GM18520 (cell line): ENCODE data around the gene ZGLP1.
A peak's percentile ranks its signal among the peaks of the same experiment; 100 is the strongest.
"Not testable (repeated sequence)": the region's sequence is repeated elsewhere in the genome, so short reads cannot be mapped to it uniquely, and the experiment has no call there.

Experiments used
- ATAC-seq: cut with Tn5 transposase; IDR thresholded peaks from one replicate; pipeline ENCODE4 v1.9.1; 2021; ENCODE audit not compliant: unreplicated experiment

Gene ZGLP1

DNA sequence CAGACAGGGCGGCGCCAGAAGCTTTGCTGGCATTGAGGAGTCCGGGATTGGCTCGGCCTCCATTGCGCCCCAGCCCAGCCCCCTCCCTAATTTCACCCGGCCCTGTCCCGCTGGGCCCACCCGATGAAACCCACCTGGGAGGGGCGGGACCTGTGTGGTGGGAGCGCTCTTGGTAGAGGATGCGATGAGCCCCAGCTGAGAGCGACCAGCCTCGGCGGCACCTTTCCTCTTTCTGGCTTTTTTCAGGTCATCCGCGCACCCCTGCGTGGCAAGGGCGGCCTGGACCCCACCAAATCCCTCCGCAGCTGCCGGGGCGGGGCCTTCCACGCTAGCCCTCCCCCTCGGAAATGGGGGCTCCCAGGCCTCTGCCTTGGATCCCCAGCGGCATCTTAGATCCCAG lies at the start of gene ZGLP1:
ZGLP1 (minus strand) TSS at position 393 of the 400 bp plus-strand sequence.
- no peak for ATAC-seq

- ATAC-seq = no peak
Observed at GRCh38 chr19:10356431-10356830, 46.8 kb upstream of the ZGLP1 start.

DNA sequence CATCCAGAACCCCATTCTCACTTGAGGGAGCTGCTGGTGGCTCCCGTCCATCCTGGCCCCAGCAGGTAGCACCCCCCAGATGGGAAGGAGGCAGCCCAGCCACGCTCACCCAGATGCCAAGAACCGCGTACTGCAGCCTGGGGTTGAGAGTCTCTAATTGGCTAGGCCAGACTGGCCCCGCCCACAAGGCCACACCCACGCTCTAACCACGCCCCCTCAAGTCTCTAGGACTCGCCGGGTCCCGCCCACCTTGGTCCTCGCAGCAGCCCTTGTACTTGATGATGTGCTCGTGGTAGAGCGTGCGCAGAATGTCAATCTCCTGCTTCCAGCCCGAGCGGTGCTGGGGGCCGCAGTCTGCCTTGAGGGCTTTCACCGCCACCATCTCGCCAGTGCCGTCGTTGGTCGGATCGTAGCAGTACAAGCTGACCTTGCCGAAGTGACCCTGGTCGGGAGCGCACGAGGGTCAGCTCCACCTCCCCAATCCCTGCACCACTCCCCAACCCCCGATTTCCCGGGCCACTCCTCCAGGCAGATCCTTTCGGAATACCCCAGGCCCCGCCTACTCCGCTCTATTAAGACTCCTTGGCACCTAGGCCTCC lies 44.3 kb upstream of the ZGLP1 start:
- ATAC-seq = no peak

DNA sequence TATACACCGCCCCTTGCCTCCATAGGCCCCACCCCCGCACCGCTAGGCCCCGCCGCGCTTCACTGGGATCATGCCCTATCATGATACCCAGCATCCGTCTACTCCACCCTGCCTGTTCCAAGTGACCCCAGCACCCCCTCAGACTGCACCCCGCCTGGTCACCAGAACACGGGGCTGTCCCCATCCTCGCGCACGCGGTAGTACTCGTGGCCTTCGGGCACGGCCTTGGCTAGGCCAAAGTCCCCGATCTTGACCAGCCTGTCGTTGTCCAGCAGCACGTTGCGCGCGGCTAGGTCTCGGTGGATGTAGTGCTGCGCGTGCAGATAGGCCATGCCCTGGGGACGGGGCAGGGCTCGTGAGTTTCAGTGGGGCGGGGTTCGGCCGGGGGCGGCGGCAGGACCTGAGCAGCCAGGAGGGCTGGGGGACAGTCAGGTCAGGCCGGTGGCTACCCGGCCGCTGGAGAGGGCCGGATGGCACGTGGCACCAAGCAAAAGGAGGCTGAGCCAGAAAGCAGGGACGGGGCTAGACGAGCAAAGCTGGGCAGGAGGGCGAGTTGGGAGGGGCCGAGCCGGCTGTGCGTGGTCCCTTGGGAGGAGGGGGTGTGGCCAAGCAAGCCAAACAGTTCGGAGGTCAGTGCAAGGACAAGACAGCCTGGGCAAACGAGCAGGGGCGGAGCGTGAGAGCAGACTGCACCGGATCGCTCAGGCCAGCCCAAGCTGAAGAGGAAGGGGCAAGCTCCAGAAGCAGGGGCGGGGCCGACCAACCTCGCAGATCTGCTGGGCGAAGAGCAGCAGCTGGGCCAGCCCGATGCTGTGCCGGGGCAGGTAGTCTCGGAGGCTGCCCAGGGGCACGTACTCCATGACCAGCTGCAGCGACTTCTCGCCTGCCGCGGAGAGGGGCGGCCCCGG lies 43.4 kb upstream of the ZGLP1 start:
- no peak for ATAC-seq

- ATAC-seq = no peak
Observed at GRCh38 chr19:10346509-10346908, 36.9 kb upstream of the ZGLP1 start.

- no peak for ATAC-seq
Observed at GRCh38 chr19:10344780-10345179, 35.2 kb upstream of the ZGLP1 start.

- ATAC-seq = no peak
Observed at GRCh38 chr19:10343495-10343894, 33.9 kb upstream of the ZGLP1 start.

DNA sequence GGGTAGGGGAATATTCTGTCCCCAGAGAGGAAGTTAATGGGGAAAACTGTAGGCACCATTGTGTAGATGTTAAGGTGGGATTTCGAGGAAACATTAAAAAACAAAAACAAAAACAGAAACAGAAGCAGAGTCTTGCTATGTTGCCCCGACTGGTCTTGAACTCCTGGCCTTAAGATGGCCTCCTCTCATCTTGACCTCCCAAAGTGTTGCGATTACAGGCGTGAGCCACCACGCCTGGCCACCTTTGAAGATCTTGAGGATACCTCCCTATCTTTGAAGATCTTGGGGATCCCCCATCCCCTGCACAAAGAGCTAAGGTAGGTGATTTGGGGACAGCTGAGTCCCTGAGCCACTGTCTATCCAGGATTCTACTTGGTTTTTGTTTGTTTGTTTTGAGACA lies 30.4 kb upstream of the ZGLP1 start:
- no peak for ATAC-seq

- peak; percentile 77 for ATAC-seq
Observed at GRCh38 chr19:10339380-10339960, 29.9 kb upstream of the ZGLP1 start, which contains the start of gene ICAM3. TSS of gene ICAM3 (minus strand) at chr19:10339624. CDS start at chr19:10339614, 10 bp downstream.

- ATAC-seq = no peak
Observed at GRCh38 chr19:10338940-10339339, 29.3 kb upstream of the ZGLP1 start.

DNA sequence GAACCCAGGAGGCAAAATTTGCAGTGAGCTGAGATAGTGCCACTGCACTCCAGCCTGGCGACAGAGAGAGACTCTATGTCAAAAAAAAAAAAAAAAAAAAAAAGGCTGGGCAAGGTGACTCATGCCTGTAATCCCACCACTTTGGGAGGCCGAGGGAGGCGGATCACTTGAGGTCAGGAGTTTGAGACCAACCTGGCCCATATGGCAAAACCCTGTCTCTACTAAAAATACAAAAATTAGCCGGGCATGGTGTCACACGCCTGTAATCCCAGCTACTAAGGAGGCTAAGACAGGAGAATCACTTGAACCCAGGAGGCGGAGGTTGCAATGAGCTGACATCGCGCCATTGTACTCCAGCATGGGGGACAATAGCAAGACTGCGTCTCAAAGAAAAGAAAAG lies 27.1 kb upstream of the ZGLP1 start:
- not testable (repeated sequence) for ATAC-seq

DNA sequence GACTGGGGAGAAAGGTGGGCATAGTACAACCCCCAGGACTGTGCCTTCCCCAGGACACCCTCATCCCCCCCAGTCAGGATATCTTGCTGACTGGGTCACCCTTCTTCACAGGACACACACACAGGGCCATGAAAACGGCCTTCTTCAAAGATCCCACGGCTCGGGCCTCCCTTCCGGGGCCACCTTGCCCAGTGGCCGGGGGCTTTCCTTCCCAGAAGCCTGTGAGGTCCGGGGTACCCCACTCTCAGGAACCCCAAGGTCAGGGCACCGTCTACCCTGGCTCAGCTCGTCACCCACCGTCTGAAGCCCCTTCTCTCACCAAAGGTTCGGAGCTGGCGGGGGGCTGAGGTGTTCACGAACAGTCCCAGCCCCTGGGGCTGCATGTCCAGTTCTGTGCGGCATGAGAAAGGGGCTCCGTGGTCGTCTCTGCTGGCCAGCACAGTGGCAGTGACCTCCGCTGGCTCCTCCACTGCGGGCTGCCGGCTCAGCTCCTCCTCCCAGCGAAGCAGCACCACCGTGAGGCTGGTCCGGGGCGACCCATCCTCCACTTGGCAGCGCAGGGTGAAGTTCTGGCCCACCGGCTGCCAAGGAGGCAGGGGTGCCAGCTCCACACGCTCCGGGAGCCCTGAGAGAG lies 25.9 kb upstream of the ZGLP1 start:
- no peak for ATAC-seq

- ATAC-seq = no peak
Observed at GRCh38 chr19:10334588-10335351, 25.2 kb upstream of the ZGLP1 start.

- no peak for ATAC-seq
Observed at GRCh38 chr19:10333758-10334587, 24.4 kb upstream of the ZGLP1 start.

- peak; percentile 74 for ATAC-seq
Observed at GRCh38 chr19:10332965-10333757, 23.5 kb upstream of the ZGLP1 start, which contains the start of gene RAVER1. TSS of gene RAVER1 (minus strand) at chr19:10333529. CDS start at chr19:10333507, 22 bp downstream.

DNA sequence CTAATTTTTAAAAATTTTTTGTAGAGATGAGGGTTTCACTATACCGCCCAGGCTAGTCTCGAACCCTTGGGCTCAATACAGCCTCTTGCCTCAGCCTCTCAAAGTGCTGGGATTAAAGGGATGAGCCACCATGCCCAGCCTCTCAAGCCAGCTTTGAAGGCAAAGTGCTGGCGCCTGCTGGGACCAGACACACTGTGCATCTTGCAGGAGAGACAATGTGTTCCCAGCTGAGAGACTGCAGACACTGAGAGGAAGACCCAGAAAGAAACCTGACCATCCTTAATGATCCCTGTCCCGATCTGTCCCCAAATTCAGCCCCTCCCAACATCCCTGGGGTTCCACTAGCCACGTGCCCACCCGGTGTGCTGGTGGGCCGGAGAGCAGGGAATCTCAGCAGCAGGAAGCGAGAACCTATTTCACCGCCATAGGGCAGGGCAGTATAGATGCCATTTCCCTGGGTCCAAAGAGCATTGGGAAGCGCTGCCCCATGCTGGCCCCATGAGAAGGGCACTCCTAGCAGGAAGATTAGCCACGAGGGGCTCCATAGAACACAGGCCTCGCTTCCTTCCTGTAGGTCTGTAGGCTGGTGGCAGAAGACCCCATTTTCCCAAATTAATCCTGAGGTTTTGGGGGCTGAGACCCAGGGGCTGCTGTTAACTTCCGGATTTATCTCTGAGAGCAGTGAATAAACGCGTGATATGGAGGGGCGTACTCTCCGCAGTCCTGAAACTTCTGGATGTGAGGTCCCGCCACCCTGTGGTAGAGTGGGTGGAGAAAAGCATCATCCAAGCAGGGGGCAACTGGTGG lies 22.7 kb upstream of the ZGLP1 start:
- ATAC-seq = no peak

DNA sequence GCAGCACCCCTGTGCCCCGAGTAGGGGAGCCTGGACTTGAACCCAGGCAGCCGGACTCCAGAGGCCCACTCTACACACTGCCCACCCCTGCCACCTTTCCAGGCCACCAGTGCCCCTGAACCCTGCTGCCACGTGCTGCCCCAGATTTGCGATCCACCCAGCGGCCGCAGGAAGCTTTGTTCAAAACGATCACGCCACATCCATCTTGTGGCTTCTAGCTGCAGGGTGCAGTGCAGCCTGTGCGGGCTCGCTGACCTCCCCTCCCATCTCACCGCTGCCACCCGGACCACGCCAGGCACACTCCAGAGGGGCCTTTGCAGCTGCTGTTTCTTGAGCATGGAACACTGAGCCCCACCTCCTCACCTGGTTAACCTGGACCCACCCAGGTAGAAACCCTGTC lies 19.9 kb upstream of the ZGLP1 start:
- no peak for ATAC-seq
